BLaER1 (cell line): ENCODE measurements around the gene GPR161.
"Not testable (repeated sequence)": the region's sequence is repeated elsewhere in the genome, so short reads cannot be mapped to it uniquely, and the experiment has no call there.

Experiments used
- H3K27ac ChIP-seq: shearing (Covaris generic); formaldehyde crosslinking; 2 replicates; pipeline ENCODE4 v1.8.1; 2022
- H3K27me3 ChIP-seq: shearing (Covaris generic); formaldehyde crosslinking; 2 replicates; pipeline ENCODE4 v1.8.1; 2022
- H3K36me3 ChIP-seq: shearing (Covaris generic); formaldehyde crosslinking; 2 replicates; pipeline ENCODE4 v1.8.1; 2022
- H3K4me1 ChIP-seq: shearing (Covaris generic); formaldehyde crosslinking; 2 replicates; pipeline ENCODE4 v1.8.1; 2022
- H3K4me2 ChIP-seq: shearing (Covaris generic); formaldehyde crosslinking; 2 replicates; pipeline ENCODE4 v1.8.1; 2022
- H3K4me3 ChIP-seq: shearing (Covaris generic); formaldehyde crosslinking; 2 replicates; pipeline ENCODE4 v1.8.1; 2022
- H3K9ac ChIP-seq: shearing (Covaris generic); formaldehyde crosslinking; 2 replicates; pipeline ENCODE4 v1.8.1; 2022
- H3K9me3 ChIP-seq: shearing (Covaris generic); formaldehyde crosslinking; 2 replicates; pipeline ENCODE4 v1.8.1; 2022
- H4K20me1 ChIP-seq: shearing (Covaris generic); formaldehyde crosslinking; 2 replicates; pipeline ENCODE4 v1.8.1; 2022
- Cebpa-rat ChIP-seq: shearing (Covaris generic); IDR thresholded peaks from 2 replicates; pipeline ENCODE4 v1.8.1; 2022

GPR161 gene

DNA sequence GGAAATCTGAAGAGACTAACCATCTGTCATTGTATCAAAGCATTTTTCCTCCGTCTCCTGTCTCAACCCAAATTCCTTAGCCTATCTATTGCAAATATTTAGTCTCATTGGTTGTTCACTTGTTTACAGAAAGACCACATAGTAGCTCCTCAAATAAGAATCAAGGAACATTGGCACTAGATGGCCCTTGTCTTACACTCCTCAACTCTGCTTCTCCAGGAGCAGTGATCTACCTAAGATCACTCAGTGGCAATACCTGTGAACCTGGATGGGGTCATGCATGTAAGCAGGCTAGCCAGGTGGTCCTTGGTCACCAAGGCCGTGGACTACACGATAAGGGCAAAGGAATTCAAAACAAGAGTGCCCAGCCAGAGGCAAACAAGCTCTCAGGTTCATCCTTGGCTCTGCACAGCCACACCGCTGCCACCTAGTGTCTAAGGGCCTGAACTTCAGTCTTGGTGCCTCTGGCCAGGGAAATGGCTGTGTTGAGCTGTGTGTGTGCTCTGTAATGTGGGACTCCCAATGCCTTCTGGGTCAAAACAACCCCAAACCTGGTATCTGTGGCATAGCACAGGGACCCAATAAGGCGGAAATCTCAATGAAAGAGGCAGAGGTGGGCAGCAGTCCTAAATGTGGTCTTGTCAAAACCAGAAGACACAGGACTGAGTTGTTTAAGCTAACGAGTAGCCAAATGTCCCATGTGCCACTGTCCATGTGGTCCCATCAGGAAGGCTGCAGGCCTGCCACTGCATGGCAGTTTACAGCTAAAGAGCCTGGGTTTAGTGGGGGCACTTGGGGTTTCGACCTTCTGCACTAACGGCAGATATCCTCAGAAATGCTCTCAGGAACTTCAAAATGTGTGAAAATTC, 54.5 kb downstream of the GPR161 start:
- H3K36me3 ChIP-seq: peaks cover 10% of the 10 kb centered on the region
- H3K4me1 ChIP-seq: no peaks in the 10 kb centered on the region
- no peaks in the 10 kb centered on the region for H3K9me3 ChIP-seq
- H3K9ac ChIP-seq: no peak overlapping the region
- no peak for TF ChIP-seq Cebpa-rat
- H3K4me2 ChIP-seq: no peak overlapping the region
- H3K27ac ChIP-seq: no peak overlapping the region
- H3K4me3 ChIP-seq: no peak overlapping the region
- H3K27me3 ChIP-seq: no peaks in the 10 kb centered on the region
- no peaks in the 10 kb centered on the region for H4K20me1 ChIP-seq

DNA sequence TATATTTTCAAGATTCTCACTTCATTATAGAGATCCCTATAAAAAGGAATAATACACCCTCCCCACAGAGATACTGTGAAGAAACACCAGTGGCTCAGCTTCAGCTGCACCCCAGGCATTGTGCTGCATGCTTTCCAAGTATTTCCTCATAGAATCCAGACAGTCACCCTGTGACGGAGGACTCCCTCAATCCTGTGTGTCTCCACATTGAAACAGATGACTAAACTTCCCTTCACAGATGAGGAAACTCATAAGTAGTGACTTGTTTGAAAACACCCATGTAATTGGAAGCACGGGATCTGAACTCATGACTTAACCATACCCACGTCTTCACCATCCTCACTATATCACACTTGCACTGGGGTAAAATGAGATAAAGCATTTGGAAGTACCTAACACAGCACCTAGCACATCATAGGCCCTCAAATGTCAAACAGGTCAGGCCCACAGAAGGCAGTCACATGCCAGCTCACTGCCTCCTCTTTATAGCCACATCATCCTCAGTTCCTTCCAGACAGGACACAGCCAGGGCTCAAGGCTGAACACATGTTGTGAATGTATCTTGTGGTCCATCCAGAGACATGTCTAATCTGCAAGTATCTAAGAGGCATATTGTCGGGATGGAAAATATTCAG, 55.2 kb downstream of the GPR161 start:
- no peaks in the 10 kb centered on the region for H4K20me1 ChIP-seq

DNA sequence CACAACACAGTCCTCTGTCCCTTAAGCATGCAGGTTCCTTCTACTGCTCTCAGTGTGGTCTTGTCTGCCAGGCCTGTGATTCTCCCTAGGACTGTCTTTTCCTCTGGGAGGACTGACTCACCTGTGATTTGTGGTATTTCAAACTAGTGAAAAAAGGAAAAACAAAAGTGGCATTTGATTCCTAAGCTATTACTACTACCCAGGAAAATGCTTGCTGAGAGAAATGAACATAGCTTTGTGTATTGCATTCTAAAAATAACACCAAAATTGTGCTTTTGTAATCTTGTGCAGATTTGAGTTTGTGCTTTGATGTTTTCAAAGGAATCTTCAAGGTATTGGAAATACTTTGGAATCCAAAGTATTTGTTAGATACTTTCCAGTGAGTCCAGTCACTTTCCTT, 57.0 kb downstream of the GPR161 start:
- Histone ChIP-seq H3K9ac (no peak overlapping the region), H4K20me1 (no peaks in the 10 kb centered on the region), H3K9me3 (no peaks in the 10 kb centered on the region), H3K4me3 (no peak overlapping the region), H3K27me3 (no peaks in the 10 kb centered on the region), H3K4me1 (no peaks in the 10 kb centered on the region), H3K27ac (no peak overlapping the region), H3K4me2 (no peak overlapping the region), H3K36me3 (peaks cover 28% of the 10 kb centered on the region)
- no peak for TF ChIP-seq Cebpa-rat

More for the DNA sequence above, 55.2 kb downstream of the GPR161 start:
- Histone ChIP-seq H3K27ac (no peak overlapping the region), H3K4me1 (no peaks in the 10 kb centered on the region), H3K4me3 (no peak overlapping the region), H3K4me2 (no peak overlapping the region), H3K9me3 (no peaks in the 10 kb centered on the region), H3K27me3 (no peaks in the 10 kb centered on the region), H3K9ac (no peak overlapping the region), H3K36me3 (peaks cover 17% of the 10 kb centered on the region)
- TF ChIP-seq Cebpa-rat: no peak

DNA sequence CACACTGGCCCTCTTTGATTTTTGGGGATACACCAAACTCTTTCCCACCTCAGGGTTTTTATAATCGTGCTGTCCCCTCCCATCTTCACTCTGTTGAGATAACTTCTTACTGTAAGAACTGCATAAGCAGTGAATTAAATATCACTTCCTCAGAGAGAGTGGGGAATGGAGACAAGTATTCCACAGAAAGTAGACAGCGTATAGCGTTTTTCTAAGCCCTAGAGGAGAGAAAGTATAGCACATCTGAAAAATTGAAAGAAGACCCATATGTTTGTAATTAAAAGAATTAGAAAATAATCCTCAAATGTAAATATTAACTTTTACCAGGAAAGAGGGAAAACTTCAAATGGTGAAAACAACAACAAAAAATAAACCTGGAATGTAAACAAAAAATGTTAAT, 67.3 kb downstream of the GPR161 start:
- Histone ChIP-seq H3K4me1 (no peaks in the 10 kb centered on the region), H3K4me2 (no peak overlapping the region), H3K36me3 (peaks cover 81% of the 10 kb centered on the region), H4K20me1 (no peaks in the 10 kb centered on the region), H3K4me3 (no peak overlapping the region), H3K27me3 (no peaks in the 10 kb centered on the region), H3K9ac (no peak overlapping the region), H3K27ac (no peak overlapping the region), H3K9me3 (no peaks in the 10 kb centered on the region)
- TF ChIP-seq Cebpa-rat: no peak

DNA sequence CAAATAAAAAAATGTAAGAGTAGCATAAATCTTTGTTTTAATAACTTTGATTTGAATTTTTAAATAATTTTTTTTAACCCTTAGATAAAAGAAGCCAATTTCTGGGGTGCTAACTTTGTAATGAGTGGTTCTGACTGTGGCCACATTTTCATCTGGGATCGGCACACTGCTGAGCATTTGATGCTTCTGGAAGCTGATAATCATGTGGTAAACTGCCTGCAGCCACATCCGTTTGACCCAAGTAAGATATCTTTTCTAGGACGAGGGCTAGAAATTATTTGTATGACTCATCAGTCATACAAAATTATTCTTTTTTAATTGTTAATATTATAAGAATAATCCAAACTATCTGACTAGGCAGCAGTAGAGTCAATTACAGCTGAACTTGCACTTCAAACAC, 71.2 kb downstream of the GPR161 start:
- H3K9me3 ChIP-seq: no peaks in the 10 kb centered on the region
- no peaks in the 10 kb centered on the region for H4K20me1 ChIP-seq
- H3K4me1 ChIP-seq: no peaks in the 10 kb centered on the region
- no peak overlapping the region for H3K9ac ChIP-seq
- no peak overlapping the region for H3K4me2 ChIP-seq
- TF ChIP-seq Cebpa-rat: no peak
- no peaks in the 10 kb centered on the region for H3K27me3 ChIP-seq
- H3K4me3 ChIP-seq: no peak overlapping the region
- H3K36me3 ChIP-seq: peaks cover 50% of the 10 kb centered on the region
- no peak overlapping the region for H3K27ac ChIP-seq

DNA sequence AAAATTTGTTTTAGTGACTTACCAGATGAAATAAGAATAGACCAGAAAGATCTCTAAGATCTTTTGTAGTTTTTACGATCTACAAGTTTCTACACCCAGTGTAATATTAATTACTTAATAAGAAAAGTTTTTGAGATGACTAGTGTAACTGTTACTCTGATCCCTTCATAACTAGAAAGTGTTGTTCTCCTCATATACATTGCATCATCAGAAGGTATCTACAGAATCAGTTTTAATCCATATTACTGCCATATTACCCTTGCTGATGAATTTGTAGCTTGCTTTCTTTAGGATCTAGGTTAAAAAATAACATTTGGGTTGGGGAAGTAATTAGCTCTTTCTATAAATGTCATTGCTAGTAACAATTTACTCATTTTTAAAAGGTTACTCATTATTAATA, 72.5 kb downstream of the GPR161 start:
- no peaks in the 10 kb centered on the region for H3K4me1 ChIP-seq
- no peak overlapping the region for H3K27ac ChIP-seq
- no peaks in the 10 kb centered on the region for H4K20me1 ChIP-seq
- TF ChIP-seq Cebpa-rat: no peak
- H3K4me2 ChIP-seq: no peak overlapping the region
- no peaks in the 10 kb centered on the region for H3K27me3 ChIP-seq
- peaks cover 48% of the 10 kb centered on the region for H3K36me3 ChIP-seq
- no peak overlapping the region for H3K4me3 ChIP-seq
- no peak overlapping the region for H3K9ac ChIP-seq
- H3K9me3 ChIP-seq: no peaks in the 10 kb centered on the region

DNA sequence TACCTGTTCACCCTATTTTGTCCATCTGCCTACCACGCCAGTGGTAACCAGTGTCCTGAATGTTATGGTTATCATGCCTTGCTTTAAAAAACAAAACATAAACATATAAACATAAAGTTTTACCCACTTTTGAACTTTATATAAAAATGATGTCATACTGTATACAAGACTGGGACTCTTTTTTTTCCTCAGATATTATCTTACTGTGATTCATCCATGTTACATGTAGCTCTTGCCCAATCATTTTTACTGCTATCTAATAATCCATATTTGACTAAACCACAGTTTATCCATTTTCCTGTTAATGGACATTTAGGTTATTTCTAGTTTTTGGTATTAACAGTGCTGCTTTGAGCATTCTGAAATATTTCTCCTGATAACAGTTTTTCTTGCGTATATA, 78.8 kb downstream of the GPR161 start:
- no peak for TF ChIP-seq Cebpa-rat
- H4K20me1 ChIP-seq: no peaks in the 10 kb centered on the region
- no peak overlapping the region for H3K4me2 ChIP-seq
- H3K27me3 ChIP-seq: no peaks in the 10 kb centered on the region
- H3K4me1 ChIP-seq: peaks cover 6% of the 10 kb centered on the region; the same call in 1 of the 2 replicates
- H3K4me3 ChIP-seq: no peak overlapping the region
- no peaks in the 10 kb centered on the region for H3K9me3 ChIP-seq
- peaks cover 26% of the 10 kb centered on the region for H3K36me3 ChIP-seq
- H3K9ac ChIP-seq: no peak overlapping the region
- no peak overlapping the region for H3K27ac ChIP-seq

DNA sequence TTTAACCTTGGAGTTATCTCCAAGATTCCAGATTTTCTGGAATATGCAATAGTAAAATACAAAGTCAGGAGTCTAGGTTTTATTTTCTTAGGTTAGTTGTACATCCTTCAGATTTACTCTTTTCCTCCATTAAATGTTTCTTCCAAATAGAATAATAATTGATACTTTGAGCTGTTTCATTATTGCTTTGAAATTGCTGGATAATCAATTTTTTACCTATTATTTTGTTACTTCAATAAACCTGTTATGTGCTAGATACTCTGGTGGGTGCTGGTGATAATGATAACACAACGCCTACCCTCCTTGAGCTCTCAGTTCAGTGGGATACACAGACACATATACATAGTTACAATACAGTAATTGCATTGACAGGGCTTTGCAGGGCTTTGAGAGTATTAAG, 79.4 kb downstream of the GPR161 start:
- H3K27me3 ChIP-seq: no peaks in the 10 kb centered on the region

DNA sequence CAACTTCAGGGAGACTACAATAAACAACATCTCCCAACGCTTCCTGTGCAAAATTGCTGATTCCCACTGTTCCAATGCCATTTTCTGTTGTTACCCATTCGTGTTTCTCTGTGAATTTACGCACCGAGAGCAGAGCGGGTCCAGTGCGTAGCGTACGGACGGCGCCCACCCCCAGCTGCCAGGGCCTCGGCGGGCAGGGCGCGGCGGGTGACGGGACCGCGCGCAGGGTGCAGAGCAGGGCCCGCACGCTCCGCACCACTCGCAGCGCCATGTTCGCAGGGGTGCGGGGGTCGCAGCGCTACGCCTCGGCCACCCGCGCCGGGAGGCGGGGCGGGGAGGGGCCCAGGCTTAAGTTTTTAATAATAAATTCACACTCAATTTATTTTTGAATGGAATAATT, 80.6 kb downstream of the GPR161 start:
- not testable (repeated sequence) for H3K4me1 ChIP-seq, H3K9me3 ChIP-seq, H3K27ac ChIP-seq, H4K20me1 ChIP-seq, H3K9ac ChIP-seq, H3K4me2 ChIP-seq, H3K4me3 ChIP-seq, H3K27me3 ChIP-seq
- H3K36me3 ChIP-seq: peaks cover 28% of the 10 kb centered on the region

More for the DNA sequence above, 79.4 kb downstream of the GPR161 start:
- Histone ChIP-seq H3K36me3 (peaks cover 28% of the 10 kb centered on the region), H3K4me3 (no peak overlapping the region), H3K9ac (no peak overlapping the region), H4K20me1 (no peaks in the 10 kb centered on the region), H3K27ac (no peak overlapping the region), H3K4me1 (peaks cover 6% of the 10 kb centered on the region; the same call in 1 of the 2 replicates), H3K4me2 (no peak overlapping the region), H3K9me3 (no peaks in the 10 kb centered on the region)
- no peak for TF ChIP-seq Cebpa-rat

DNA sequence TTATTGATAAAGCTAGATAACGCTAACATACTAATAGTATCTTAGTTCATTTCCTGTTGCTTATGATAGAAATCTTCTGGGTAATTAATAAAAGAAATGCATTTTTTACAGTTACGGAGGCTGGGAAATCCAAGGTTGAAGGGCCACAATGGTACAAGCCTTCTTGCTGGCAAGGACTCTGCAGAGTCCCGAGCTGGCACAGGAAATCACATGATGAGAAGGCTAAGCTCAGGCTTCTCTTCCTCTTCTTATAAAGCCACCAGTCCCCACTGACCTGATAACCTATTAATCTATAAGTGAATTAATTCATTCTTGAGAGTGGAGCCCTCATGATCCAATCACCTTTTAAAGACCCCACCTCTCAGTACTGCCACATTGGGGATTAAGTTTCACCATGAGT, 82.6 kb downstream of the GPR161 start:
- peaks cover 6% of the 10 kb centered on the region; the same call in 1 of the 2 replicates for H3K4me1 ChIP-seq
- H3K36me3 ChIP-seq: peaks cover 18% of the 10 kb centered on the region; the same call in 1 of the 2 replicates
- H3K9ac ChIP-seq: no peak overlapping the region
- H3K27me3 ChIP-seq: no peaks in the 10 kb centered on the region
- H4K20me1 ChIP-seq: no peaks in the 10 kb centered on the region
- H3K4me3 ChIP-seq: no peak overlapping the region
- TF ChIP-seq Cebpa-rat: no peak
- H3K27ac ChIP-seq: no peak overlapping the region
- H3K4me2 ChIP-seq: no peak overlapping the region
- no peaks in the 10 kb centered on the region for H3K9me3 ChIP-seq
